SU-DHL-6 (cell line): ENCODE measurements around the gene TADA2A.

Experiments
- H2AFZ ChIP-seq: fragments of 200-600 bp; sonication (generic); 2 replicates; pipeline ENCODE4 v1.6.1; 2014; ENCODE audit warnings: low read depth, mild to moderate bottlenecking, moderate library complexity, mixed read lengths, antibody characterized with exemption, low read length; ENCODE audit not compliant: severe bottlenecking
- H3F3A ChIP-seq: fragments of 200-600 bp; shearing (Covaris generic); 2 replicates; pipeline ENCODE4 v1.6.0; 2016; ENCODE audit warnings: antibody characterized with exemption, mild to moderate bottlenecking; ENCODE audit not compliant: insufficient read depth
- H3K27ac ChIP-seq: fragments of 200-600 bp; sonication (generic); 2 replicates; pipeline ENCODE4 v1.5.1; 2016; ENCODE audit warnings: low read depth, mild to moderate bottlenecking, low read length, moderate library complexity, mixed read lengths
- H3K27me3 ChIP-seq: fragments of 200-600 bp; sonication (generic), shearing (Covaris generic); 2 replicates; pipeline ENCODE4 v1.6.0; 2014; ENCODE audit warnings: mild to moderate bottlenecking, low read length
- H3K36me3 ChIP-seq: fragments of 200-600 bp; sonication (generic); 2 replicates; pipeline ENCODE4 v1.6.1; 2014; ENCODE audit warnings: mild to moderate bottlenecking, low read length, mixed read lengths
- H3K4me2 ChIP-seq: fragments of 300-600, 200-600 bp; shearing (Covaris generic), sonication (generic); 2 replicates; pipeline ENCODE4 v1.6.0; 2014; ENCODE audit warnings: low read length, low read depth, mild to moderate bottlenecking; ENCODE audit not compliant: poor library complexity, severe bottlenecking
- H3K4me3 ChIP-seq: fragments of 200-600 bp; sonication (generic); 2 replicates; pipeline ENCODE4 v1.5.1; 2014; ENCODE audit warnings: antibody characterized with exemption, low read length, mild to moderate bottlenecking, mixed read lengths; ENCODE audit not compliant: insufficient read depth, poor library complexity, severe bottlenecking
- H3K79me2 ChIP-seq: fragments of 200-600 bp; sonication (generic); 2 replicates; pipeline ENCODE4 v1.6.1; 2014; ENCODE audit warnings: mild to moderate bottlenecking, low read length, moderate library complexity; ENCODE audit not compliant: insufficient read depth
- H3K9ac ChIP-seq: fragments of 200-600 bp; sonication (generic); 2 replicates; pipeline ENCODE4 v1.7.0; 2014; ENCODE audit warnings: mild to moderate bottlenecking, low read length
- H3K9me2 ChIP-seq: fragments of 200-600 bp; sonication (generic); replicated peaks from 2 replicates; pipeline ENCODE4 v1.6.1; 2014; ENCODE audit warnings: low read length; ENCODE audit not compliant: insufficient read depth
- H3K9me3 ChIP-seq: fragments of 200-600 bp; sonication (generic); 2 replicates; pipeline ENCODE4 v1.6.1; 2014; ENCODE audit warnings: low read length, mixed read lengths; ENCODE audit not compliant: insufficient read depth
- H4K20me1 ChIP-seq: fragments of 200-600 bp; sonication (generic); 2 replicates; pipeline ENCODE4 v1.6.1; 2014; ENCODE audit warnings: low read depth, mild to moderate bottlenecking, antibody characterized with exemption, low read length, moderate library complexity, mixed read lengths
- EZH2phosphoT487 ChIP-seq: fragments of 200-600 bp; sonication (generic), shearing (Covaris generic); conservative IDR thresholded peaks from 2 replicates; pipeline ENCODE4 v1.6.1; 2018; ENCODE audit warnings: mild to moderate bottlenecking, antibody characterized with exemption, low read length, moderate library complexity, mixed read lengths
- TF ChIP-seq, protein P1 (sequence below): fragments of 200-600 bp; sonication (generic); IDR thresholded peaks from one replicate; pipeline ENCODE4 v1.5.1; 2017; ENCODE audit warnings: antibody characterized with exemption, mild to moderate bottlenecking, low read length, moderate library complexity; ENCODE audit not compliant: insufficient read depth, poor library complexity, severe bottlenecking

TADA2A gene

DNA sequence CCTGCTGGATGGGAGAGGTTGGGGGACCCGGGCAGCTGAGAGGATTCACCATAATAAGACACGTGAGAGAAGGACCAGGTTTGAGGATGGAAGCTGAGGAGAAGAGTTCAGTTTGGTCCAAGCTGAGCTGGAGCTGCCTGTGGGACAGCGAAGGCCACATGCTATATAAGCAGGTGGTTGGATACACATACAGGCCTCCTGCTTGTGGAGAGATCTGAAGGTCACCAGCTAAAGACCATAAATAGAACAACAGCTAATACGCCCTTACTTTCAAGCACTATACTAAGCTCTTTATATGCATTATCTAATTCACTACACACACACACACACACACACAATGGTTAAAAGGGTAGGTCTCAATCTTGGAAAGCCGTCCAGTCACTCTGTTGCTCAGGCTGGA is 115.1 kb downstream of the TADA2A start:
- H3K27me3 ChIP-seq = no peaks in the 10 kb centered on the region
- H3K9ac ChIP-seq = no peak overlapping the region
- H3K4me3 ChIP-seq = no peak overlapping the region
- no peaks in the 10 kb centered on the region for H4K20me1 ChIP-seq
- no peaks in the 10 kb centered on the region for H3K9me2 ChIP-seq
- no peaks in the 10 kb centered on the region for H3K79me2 ChIP-seq
- H2AFZ ChIP-seq = no peak overlapping the region
- H3K36me3 ChIP-seq = peaks cover 4% of the 10 kb centered on the region; the same call in 1 of the 2 replicates
- TF ChIP-seq EZH2phosphoT487 = no peak
- TF ChIP-seq, protein P1, sequence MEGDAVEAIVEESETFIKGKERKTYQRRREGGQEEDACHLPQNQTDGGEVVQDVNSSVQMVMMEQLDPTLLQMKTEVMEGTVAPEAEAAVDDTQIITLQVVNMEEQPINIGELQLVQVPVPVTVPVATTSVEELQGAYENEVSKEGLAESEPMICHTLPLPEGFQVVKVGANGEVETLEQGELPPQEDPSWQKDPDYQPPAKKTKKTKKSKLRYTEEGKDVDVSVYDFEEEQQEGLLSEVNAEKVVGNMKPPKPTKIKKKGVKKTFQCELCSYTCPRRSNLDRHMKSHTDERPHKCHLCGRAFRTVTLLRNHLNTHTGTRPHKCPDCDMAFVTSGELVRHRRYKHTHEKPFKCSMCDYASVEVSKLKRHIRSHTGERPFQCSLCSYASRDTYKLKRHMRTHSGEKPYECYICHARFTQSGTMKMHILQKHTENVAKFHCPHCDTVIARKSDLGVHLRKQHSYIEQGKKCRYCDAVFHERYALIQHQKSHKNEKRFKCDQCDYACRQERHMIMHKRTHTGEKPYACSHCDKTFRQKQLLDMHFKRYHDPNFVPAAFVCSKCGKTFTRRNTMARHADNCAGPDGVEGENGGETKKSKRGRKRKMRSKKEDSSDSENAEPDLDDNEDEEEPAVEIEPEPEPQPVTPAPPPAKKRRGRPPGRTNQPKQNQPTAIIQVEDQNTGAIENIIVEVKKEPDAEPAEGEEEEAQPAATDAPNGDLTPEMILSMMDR = no peak
- H3K4me2 ChIP-seq = no peak overlapping the region
- no peak overlapping the region for H3K27ac ChIP-seq
- no peaks in the 10 kb centered on the region for H3F3A ChIP-seq
- no peaks in the 10 kb centered on the region for H3K9me3 ChIP-seq

DNA sequence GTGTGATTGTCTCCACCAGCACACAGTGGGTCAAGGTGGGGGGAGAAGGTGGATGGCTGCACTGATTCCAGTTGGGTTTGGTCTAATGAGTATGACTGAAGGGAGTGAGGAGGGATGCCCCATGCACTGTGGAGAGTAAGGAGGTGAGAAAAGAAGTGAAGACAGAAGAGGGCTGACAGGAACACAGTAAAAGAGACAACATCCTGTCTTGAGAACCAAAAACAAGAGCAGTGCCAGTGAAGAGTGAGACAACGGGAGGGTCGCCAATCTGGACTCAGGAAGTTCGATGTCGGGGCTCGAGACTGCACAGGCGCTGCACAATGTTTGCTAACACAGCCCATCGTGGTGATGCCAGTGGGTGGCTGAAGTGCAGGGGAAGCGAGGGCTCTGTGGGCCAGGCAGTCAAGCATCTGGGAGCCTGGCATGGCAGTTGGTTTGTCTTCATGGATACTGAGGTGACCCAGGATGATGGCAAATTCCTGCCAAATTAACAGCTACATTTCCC is 117.1 kb downstream of the TADA2A start:
- Histone ChIP-seq H3K9me2 (no peaks in the 10 kb centered on the region), H2AFZ (no peak overlapping the region), H3K36me3 (peaks cover 4% of the 10 kb centered on the region; the same call in 1 of the 2 replicates), H3K4me2 (no peak overlapping the region), H4K20me1 (no peaks in the 10 kb centered on the region), H3K4me3 (no peak overlapping the region), H3K9ac (no peak overlapping the region), H3K79me2 (no peaks in the 10 kb centered on the region), H3F3A (no peaks in the 10 kb centered on the region), H3K27me3 (no peaks in the 10 kb centered on the region), H3K9me3 (no peaks in the 10 kb centered on the region), H3K27ac (no peak overlapping the region)
- TF ChIP-seq EZH2phosphoT487 = no peak
- TF ChIP-seq, protein P1 = no peak

DNA sequence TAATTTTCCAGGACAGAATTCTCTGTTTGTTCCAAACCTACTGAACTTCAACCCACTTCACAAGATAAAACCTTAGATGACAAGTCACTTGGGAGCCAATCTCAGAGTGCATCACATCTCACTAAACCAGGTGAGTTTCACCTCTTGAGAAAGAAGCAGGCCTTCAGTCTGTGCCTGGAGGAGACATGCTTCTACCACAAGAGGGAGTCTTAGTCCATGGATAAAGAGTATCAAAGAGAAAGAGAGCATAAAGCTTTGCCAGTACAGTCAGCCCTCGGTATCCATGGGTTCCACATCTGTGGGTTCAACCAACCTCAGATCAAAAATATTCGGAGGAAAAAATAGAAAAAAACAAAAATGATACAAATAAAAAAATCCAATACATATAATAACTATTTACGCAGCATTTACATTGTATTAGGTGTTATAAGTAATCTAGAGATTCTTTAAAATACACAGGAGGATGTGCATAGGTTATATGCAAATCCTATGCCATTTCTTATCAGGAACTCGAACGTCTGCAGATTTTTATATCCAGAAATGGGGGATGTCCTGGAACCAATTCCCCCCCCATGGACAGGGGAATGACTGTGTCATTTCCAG is 120.7 kb downstream of the TADA2A start:
- no peaks in the 10 kb centered on the region for H3K27me3 ChIP-seq
- H3K36me3 ChIP-seq = peaks cover 4% of the 10 kb centered on the region; the same call in 1 of the 2 replicates
- H4K20me1 ChIP-seq = no peaks in the 10 kb centered on the region
- H3K27ac ChIP-seq = no peak overlapping the region
- no peaks in the 10 kb centered on the region for H3F3A ChIP-seq
- no peaks in the 10 kb centered on the region for H3K79me2 ChIP-seq
- no peaks in the 10 kb centered on the region for H3K9me2 ChIP-seq
- no peak overlapping the region for H3K9ac ChIP-seq
- no peak overlapping the region for H2AFZ ChIP-seq
- no peak overlapping the region for H3K4me3 ChIP-seq
- no peak for TF ChIP-seq EZH2phosphoT487
- TF ChIP-seq, protein P1 = peak; percentile 60
- H3K9me3 ChIP-seq = no peaks in the 10 kb centered on the region
- no peak overlapping the region for H3K4me2 ChIP-seq
